Glomerular endothelial cell (primary cell): ENCODE results near the gene HBA1. TPM values are rescaled to one million over a fixed set of nuclear protein-coding genes. Genes with fewer than 3 reads are reported as not detected.
"Not testable (repeated sequence)": the region's sequence is repeated elsewhere in the genome, so short reads cannot be mapped to it uniquely, and the experiment has no call there.

Experiments used
- DNase-seq: peaks from one replicate; pipeline ENCODE4 v3.0.0-alpha.2; 2011; ENCODE audit warnings: low read depth, low spot score; ENCODE audit errors: extremely low read depth
- total RNA-seq: library from RNA; depleted of rRNA; stranded (reverse); fragments of >200 nt; gene quantifications from 2 replicates; pipeline ENCODE4 v1.2.3, GENCODE V29; 2015

Gene HBA1
- total RNA-seq, 1 donor from 2014 or later, result not detected

GRCh38 chr16:159136-159849, 17.2 kb upstream of the HBA1 start:
- DNase-seq, result no peak

GRCh38 chr16:160242-160641, 16.2 kb upstream of the HBA1 start:
- not testable (repeated sequence) for DNase-seq

GRCh38 chr16:160691-161190, 15.7 kb upstream of the HBA1 start:
- DNase-seq, result no peak

GRCh38 chr16:162271-162991, 14.0 kb upstream of the HBA1 start:
- no peak for DNase-seq

- not testable (repeated sequence) for DNase-seq
These were observed 13.3 kb upstream of the HBA1 start for GRCh38 chr16:163139-163538.

- not testable (repeated sequence) for DNase-seq
These were observed 12.8 kb upstream of the HBA1 start for GRCh38 chr16:163696-164095.

- DNase-seq, result not testable (repeated sequence)
These were observed 12.2 kb upstream of the HBA1 start for GRCh38 chr16:164134-164823.

GRCh38 chr16:164827-165538, 11.5 kb upstream of the HBA1 start:
- DNase-seq, result no peak

GRCh38 chr16:165539-166374, 10.7 kb upstream of the HBA1 start, which contains the start of gene HBM:
Gene HBM, plus strand, starts transcription at chr16:165978. Its CDS starts 20 bp downstream, at chr16:165998.
- no peak for DNase-seq

- no peak for DNase-seq
These were observed 9.9 kb upstream of the HBA1 start for GRCh38 chr16:166375-167121.

- DNase-seq, result no peak
These were observed 9.3 kb upstream of the HBA1 start for GRCh38 chr16:167122-167690.

GRCh38 chr16:168424-168823, 8.1 kb upstream of the HBA1 start:
- no peak for DNase-seq

GRCh38 chr16:169014-169413, 7.5 kb upstream of the HBA1 start:
- no peak for DNase-seq

GRCh38 chr16:170088-170507, 6.4 kb upstream of the HBA1 start:
- not testable (repeated sequence) for DNase-seq

GRCh38 chr16:170788-171187, 5.7 kb upstream of the HBA1 start:
- no peak for DNase-seq

- DNase-seq, result not testable (repeated sequence)
These were observed 4.0 kb upstream of the HBA1 start, which contains the start of gene HBA2 for GRCh38 chr16:172374-172941. Gene HBA2, plus strand, starts transcription at chr16:172876. Its CDS starts 37 bp downstream, at chr16:172913.

GRCh38 chr16:173211-173854, 3.1 kb upstream of the HBA1 start:
- DNase-seq, result not testable (repeated sequence)
